ENCODE measurements around the gene CLEC18B.
A peak's percentile ranks its signal among the peaks of the same experiment; 100 is the strongest.

Gene CLEC18B

GRCh38 chr16:74455213-74455612 is 33.9 kb upstream of the CLEC18B start:
- TF ChIP-seq, protein P1, sequence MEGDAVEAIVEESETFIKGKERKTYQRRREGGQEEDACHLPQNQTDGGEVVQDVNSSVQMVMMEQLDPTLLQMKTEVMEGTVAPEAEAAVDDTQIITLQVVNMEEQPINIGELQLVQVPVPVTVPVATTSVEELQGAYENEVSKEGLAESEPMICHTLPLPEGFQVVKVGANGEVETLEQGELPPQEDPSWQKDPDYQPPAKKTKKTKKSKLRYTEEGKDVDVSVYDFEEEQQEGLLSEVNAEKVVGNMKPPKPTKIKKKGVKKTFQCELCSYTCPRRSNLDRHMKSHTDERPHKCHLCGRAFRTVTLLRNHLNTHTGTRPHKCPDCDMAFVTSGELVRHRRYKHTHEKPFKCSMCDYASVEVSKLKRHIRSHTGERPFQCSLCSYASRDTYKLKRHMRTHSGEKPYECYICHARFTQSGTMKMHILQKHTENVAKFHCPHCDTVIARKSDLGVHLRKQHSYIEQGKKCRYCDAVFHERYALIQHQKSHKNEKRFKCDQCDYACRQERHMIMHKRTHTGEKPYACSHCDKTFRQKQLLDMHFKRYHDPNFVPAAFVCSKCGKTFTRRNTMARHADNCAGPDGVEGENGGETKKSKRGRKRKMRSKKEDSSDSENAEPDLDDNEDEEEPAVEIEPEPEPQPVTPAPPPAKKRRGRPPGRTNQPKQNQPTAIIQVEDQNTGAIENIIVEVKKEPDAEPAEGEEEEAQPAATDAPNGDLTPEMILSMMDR (IDR thresholded peaks at IDR 0.05; ENCODE audit: insufficient read depth, low read length, missing control alignments): no peak
- no peak overlapping the region for H3K4me3 ChIP-seq (ENCODE audit: low read depth, low read length)
- CTCF ChIA-PET: no interaction called here
- no peak for DNase-seq (ENCODE audit: low read depth, low spot score)
- POLR2A ChIA-PET: no interaction called here

DNA sequence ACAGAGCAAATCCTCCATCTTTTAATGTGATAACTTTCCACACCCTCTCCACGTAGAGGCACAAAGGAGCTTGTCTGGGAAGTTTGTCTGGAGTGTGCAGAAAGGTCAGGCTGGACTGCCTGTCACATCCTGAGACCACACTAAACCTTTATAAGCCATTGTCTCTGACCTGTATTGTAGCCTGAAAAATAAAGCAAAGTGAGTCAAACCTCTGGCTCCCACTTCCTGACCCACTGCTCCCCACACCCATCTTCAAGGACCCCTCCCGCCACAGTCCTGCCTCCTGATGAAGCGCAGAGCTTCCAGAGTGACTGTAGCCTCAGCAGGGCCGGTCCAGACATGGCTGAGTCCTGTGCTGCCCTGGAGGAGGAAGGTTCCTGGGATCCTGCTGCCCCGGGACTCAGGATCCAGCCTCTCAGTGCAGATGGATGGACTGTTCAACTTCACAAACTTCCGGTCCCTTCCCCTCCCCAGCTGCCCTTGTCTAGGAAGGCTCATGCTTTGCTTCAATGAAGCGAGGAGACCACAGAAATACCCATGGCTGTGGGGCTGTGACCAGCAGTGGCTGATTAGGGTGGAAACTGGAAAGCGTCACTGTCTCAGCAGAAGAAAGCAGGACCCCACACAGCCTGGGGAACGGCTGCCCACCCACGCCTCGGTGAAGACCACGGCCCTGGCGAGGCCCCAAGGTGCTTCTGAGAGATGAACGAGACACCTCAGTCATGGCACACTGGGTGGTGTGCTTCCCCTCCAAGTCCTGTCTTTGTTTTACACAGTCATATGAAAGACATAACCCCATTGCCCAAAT is 30.9 kb upstream of the CLEC18B start:
- ChIA-PET POLR2A (no interaction called here), CTCF (no interaction called here)
- no peak overlapping the region for H3K4me3 ChIP-seq (ENCODE audit: low read depth, low read length)
- TF ChIP-seq, protein P1 (IDR thresholded peaks at IDR 0.05; ENCODE audit: insufficient read depth, low read length, missing control alignments): no peak
- no peak for DNase-seq (ENCODE audit: low read depth, low spot score)

DNA sequence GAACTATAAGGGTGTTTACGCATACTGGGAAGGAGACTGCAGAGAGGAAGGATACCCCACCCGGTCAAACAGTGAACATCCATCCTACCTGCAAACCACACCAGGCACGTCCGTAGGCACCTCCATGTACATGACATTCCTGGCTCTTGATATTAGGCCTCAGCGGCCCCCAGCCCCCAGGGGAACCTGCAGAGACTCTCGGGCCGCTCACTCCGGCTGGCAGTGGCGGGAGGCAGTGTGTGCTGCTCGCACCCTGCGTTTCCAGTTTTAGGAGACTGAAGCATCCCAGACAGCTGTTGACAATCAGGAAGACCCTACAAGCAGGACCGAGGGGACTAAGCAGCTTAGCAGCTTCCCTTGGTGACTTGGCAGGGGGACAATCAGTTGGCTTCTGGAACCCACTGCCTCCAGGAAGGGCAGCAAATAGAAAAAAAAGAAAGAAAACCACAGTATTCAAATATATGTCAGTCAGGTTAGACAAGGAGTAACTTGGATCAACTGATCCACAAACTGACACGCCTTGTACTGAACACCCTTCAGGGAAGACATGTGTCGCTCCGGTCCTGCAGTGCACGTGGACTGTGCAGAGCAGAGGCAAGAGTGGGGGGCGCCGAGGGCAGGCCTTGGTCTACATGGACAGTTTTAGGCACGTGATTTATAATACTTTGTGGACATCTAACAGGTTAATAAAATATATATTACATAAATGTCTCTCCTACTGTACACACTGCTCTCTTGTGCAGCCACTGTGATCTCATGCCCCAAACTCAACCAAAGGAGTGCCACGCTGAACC is 29.9 kb upstream of the CLEC18B start:
- TF ChIP-seq, protein P1 (IDR thresholded peaks at IDR 0.05; ENCODE audit: insufficient read depth, low read length, missing control alignments): no peak
- H3K4me3 ChIP-seq (ENCODE audit: low read depth, low read length): no peak overlapping the region
- CTCF ChIA-PET: no interaction called here
- POLR2A ChIA-PET: no interaction called here
- no peak for DNase-seq (ENCODE audit: low read depth, low spot score)

GRCh38 chr16:74450236-74450635 is 29.0 kb upstream of the CLEC18B start:
- H3K4me3 ChIP-seq (ENCODE audit: low read depth, low read length): no peak overlapping the region
- CTCF ChIA-PET: interaction anchor here (1.1 to 1.9 kb wide), 3 partner anchors 11 to 25 kb away, joined by 3 to 5 read pairs (median 5); no protein-coding TSS in a partner anchor
- DNase-seq (ENCODE audit: low read depth, low spot score): no peak
- POLR2A ChIA-PET: no interaction called here
- TF ChIP-seq, protein P1 (IDR thresholded peaks at IDR 0.05; ENCODE audit: insufficient read depth, low read length, missing control alignments): no peak

DNA sequence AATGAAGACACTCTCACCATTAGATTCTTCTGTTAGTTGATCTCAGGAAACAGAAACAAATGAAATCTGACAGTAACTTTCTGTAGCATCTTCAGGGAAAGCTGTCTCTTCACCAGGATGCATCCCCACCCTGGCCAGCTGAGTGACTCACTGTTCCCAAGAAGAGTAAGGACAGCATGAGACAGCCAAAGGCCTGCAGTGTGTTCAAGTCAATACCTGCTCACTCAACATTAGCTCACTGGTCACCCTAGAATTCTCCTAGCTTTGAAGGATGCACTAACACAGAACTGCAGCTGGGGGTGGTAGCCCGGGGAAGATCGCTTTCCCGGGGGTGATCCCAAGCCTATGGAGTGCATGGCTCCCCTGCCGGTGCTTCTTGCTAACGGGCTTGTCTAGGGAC is 28.2 kb upstream of the CLEC18B start:
- DNase-seq (ENCODE audit: low read depth, low spot score): peak; percentile 19
- CTCF ChIA-PET: interaction anchor here (0.7 to 1.9 kb wide), 5 partner anchors 10 to 41 kb away, joined by 3 to 5 read pairs (median 3); no protein-coding TSS in a partner anchor
- TF ChIP-seq, protein P1 (IDR thresholded peaks at IDR 0.05; ENCODE audit: insufficient read depth, low read length, missing control alignments): no peak
- H3K4me3 ChIP-seq (ENCODE audit: low read depth, low read length): no peak overlapping the region
- POLR2A ChIA-PET: interaction anchor here (0.6 kb wide), 1 partner anchor 12 kb away, joined by 3 read pairs; no protein-coding TSS in a partner anchor

GRCh38 chr16:74448990-74449389 is 27.7 kb upstream of the CLEC18B start:
- ChIA-PET POLR2A (interaction anchor here (0.6 kb wide), 1 partner anchor 12 kb away, joined by 3 read pairs; no protein-coding TSS in a partner anchor), CTCF (interaction anchor here (1.0 to 1.9 kb wide), 3 partner anchors 10 to 42 kb away, joined by 3 to 5 read pairs (median 5); no protein-coding TSS in a partner anchor)
- no peak overlapping the region for H3K4me3 ChIP-seq (ENCODE audit: low read depth, low read length)
- DNase-seq (ENCODE audit: low read depth, low spot score): peak; percentile 58
- TF ChIP-seq, protein P1 (IDR thresholded peaks at IDR 0.05; ENCODE audit: insufficient read depth, low read length, missing control alignments): no peak
